NCI-H1105 treated with DMSO at 0.1 percent for 48 hours (cell line): Measurements from ENCODE around the gene CYP8B1.
A peak's percentile ranks its signal among the peaks of the same experiment; 100 is the strongest.

Source experiments
- DNase-seq: peaks from one replicate; lab custom pipeline; 2025; lab: John Stamatoyannopoulos, UW

Gene CYP8B1

GRCh38 chr3:42875325-42876151, at the start of gene CYP8B1:
Gene CYP8B1, minus strand, starts transcription at chr3:42875879. Its CDS starts 63 bp downstream, at chr3:42875816.
- no peak for DNase-seq

GRCh38 chr3:42923606-42924005, 47.9 kb upstream of the CYP8B1 start:
- no peak for DNase-seq

GRCh38 chr3:42914771-42915515, 39.3 kb upstream of the CYP8B1 start:
- DNase-seq = no peak

GRCh38 chr3:42911551-42911950, 35.9 kb upstream of the CYP8B1 start:
- no peak for DNase-seq

- DNase-seq = no peak
Observed at GRCh38 chr3:42908675-42909074, 33.0 kb upstream of the CYP8B1 start.

- no peak for DNase-seq
Observed at GRCh38 chr3:42906848-42907183, 31.1 kb upstream of the CYP8B1 start.

- DNase-seq = peak; percentile 30
Observed at GRCh38 chr3:42906070-42906847, 30.6 kb upstream of the CYP8B1 start, which contains the start of gene ZNF662. Gene ZNF662, plus strand, starts transcription at chr3:42906142. Its CDS starts 1,973 bp downstream, at chr3:42908115.

GRCh38 chr3:42905740-42906069, 30.0 kb upstream of the CYP8B1 start:
- peak; percentile 30 for DNase-seq

- no peak for DNase-seq
Observed at GRCh38 chr3:42904076-42904475, 28.4 kb upstream of the CYP8B1 start.

- DNase-seq = no peak
Observed at GRCh38 chr3:42902257-42902656, 26.6 kb upstream of the CYP8B1 start.

- DNase-seq = no peak
Observed at GRCh38 chr3:42901073-42901415, 25.4 kb upstream of the CYP8B1 start.

- DNase-seq = peak; percentile 31
Observed at GRCh38 chr3:42900226-42901072, 24.8 kb upstream of the CYP8B1 start.

GRCh38 chr3:42898896-42899675, 23.4 kb upstream of the CYP8B1 start:
- DNase-seq = no peak

- no peak for DNase-seq
Observed at GRCh38 chr3:42895580-42895868, 19.8 kb upstream of the CYP8B1 start.

GRCh38 chr3:42894698-42895579, 19.3 kb upstream of the CYP8B1 start:
- peak; percentile 24 for DNase-seq

GRCh38 chr3:42892807-42893206, 17.1 kb upstream of the CYP8B1 start:
- DNase-seq = no peak

GRCh38 chr3:42892169-42892568, 16.5 kb upstream of the CYP8B1 start:
- DNase-seq = no peak

GRCh38 chr3:42891042-42891441, 15.4 kb upstream of the CYP8B1 start:
- no peak for DNase-seq

- no peak for DNase-seq
Observed at GRCh38 chr3:42887084-42887483, 11.4 kb upstream of the CYP8B1 start.

GRCh38 chr3:42886294-42886822, 10.7 kb upstream of the CYP8B1 start:
- no peak for DNase-seq
